ENCODE measurements around the gene FAS. TPM values are rescaled to one million over a fixed set of nuclear protein-coding genes. Genes with fewer than 3 reads are reported as not detected.

The FAS gene
- total RNA-seq, 4 donors from 2014 or later, result 17.8 to 60.2 (median 42.6) TPM

GRCh38 chr10:88978463-88978862 lies 12.1 kb upstream of the FAS start:
- DNase-seq (ENCODE audit: low spot score in 2 of 2), result no peak
- no peaks in the 10 kb centered on the region for H3K36me3 ChIP-seq
- H3K4me1 ChIP-seq, result peaks cover 43% of the 10 kb centered on the region
- no peaks in the 10 kb centered on the region for H3K27me3 ChIP-seq
- no peaks in the 10 kb centered on the region for H3K9me3 ChIP-seq
- TF ChIP-seq CTCF (IDR thresholded peaks at IDR 0.05) (no peak), POLR2AphosphoS5 (IDR thresholded peaks at IDR 0.05) (no peak), EP300 (IDR thresholded peaks at IDR 0.05) (no peak), POLR2A (IDR thresholded peaks at IDR 0.05) (no peak)
- H3K27ac ChIP-seq, result peak overlapping the region; percentile 45
- 92% methylated on average over 2 of the region's 2 CpGs for WGBS
- H3K4me3 ChIP-seq, result no peak overlapping the region

- DNase-seq (ENCODE audit: low spot score in 2 of 2), result no peak
- H3K27me3 ChIP-seq, result no peaks in the 10 kb centered on the region
- H3K36me3 ChIP-seq, result no peaks in the 10 kb centered on the region
- peak overlapping the region; percentile 47 for H3K27ac ChIP-seq
- TF ChIP-seq CTCF (IDR thresholded peaks at IDR 0.05) (no peak), POLR2A (IDR thresholded peaks at IDR 0.05) (no peak), POLR2AphosphoS5 (IDR thresholded peaks at IDR 0.05) (peak in 1 of 3 donors; percentile 55), EP300 (IDR thresholded peaks at IDR 0.05) (no peak)
- H3K4me1 ChIP-seq, result peaks cover 38% of the 10 kb centered on the region
- no peaks in the 10 kb centered on the region for H3K9me3 ChIP-seq
- WGBS, result 9% methylated on average over 5 of the region's 5 CpGs
- H3K4me3 ChIP-seq, result no peak overlapping the region
Measured at GRCh38 chr10:88979153-88979562, 11.4 kb upstream of the FAS start.

GRCh38 chr10:88979603-88980002 lies 11.0 kb upstream of the FAS start:
- H3K4me3 ChIP-seq, result no peak overlapping the region
- peaks cover 34% of the 10 kb centered on the region for H3K4me1 ChIP-seq
- DNase-seq (ENCODE audit: low spot score in 2 of 2), result no peak
- TF ChIP-seq POLR2A (IDR thresholded peaks at IDR 0.05) (no peak), CTCF (IDR thresholded peaks at IDR 0.05) (no peak), EP300 (IDR thresholded peaks at IDR 0.05) (no peak), POLR2AphosphoS5 (IDR thresholded peaks at IDR 0.05) (no peak)
- 67% methylated on average over 4 of the region's 4 CpGs for WGBS
- no peaks in the 10 kb centered on the region for H3K9me3 ChIP-seq
- no peaks in the 10 kb centered on the region for H3K36me3 ChIP-seq
- H3K27ac ChIP-seq, result peak overlapping the region; percentile 47
- no peaks in the 10 kb centered on the region for H3K27me3 ChIP-seq

GRCh38 chr10:88980247-88980646 lies 10.4 kb upstream of the FAS start:
- Histone ChIP-seq H3K36me3 (no peaks in the 10 kb centered on the region), H3K27ac (peak overlapping the region; percentile 47), H3K4me3 (no peak overlapping the region), H3K9me3 (no peaks in the 10 kb centered on the region), H3K27me3 (no peaks in the 10 kb centered on the region), H3K4me1 (peaks cover 30% of the 10 kb centered on the region)
- WGBS, result 59% methylated on average over 4 of the region's 4 CpGs
- no peak for DNase-seq (ENCODE audit: low spot score in 2 of 2)
- TF ChIP-seq EP300 (IDR thresholded peaks at IDR 0.05), result no peak
- no peak for TF ChIP-seq CTCF (IDR thresholded peaks at IDR 0.05)
- no peak for TF ChIP-seq POLR2A (IDR thresholded peaks at IDR 0.05)
- TF ChIP-seq POLR2AphosphoS5 (IDR thresholded peaks at IDR 0.05), result no peak

- Histone ChIP-seq H3K9me3 (no peaks in the 10 kb centered on the region), H3K36me3 (no peaks in the 10 kb centered on the region), H3K4me3 (no peak overlapping the region), H3K27me3 (no peaks in the 10 kb centered on the region), H3K27ac (peak overlapping the region; percentile 47), H3K4me1 (peaks cover 24% of the 10 kb centered on the region)
- no peak for TF ChIP-seq POLR2A (IDR thresholded peaks at IDR 0.05)
- no peak for TF ChIP-seq CTCF (IDR thresholded peaks at IDR 0.05)
- no peak for TF ChIP-seq EP300 (IDR thresholded peaks at IDR 0.05)
- TF ChIP-seq POLR2AphosphoS5 (IDR thresholded peaks at IDR 0.05), result no peak
- DNase-seq (ENCODE audit: low spot score in 2 of 2), result no peak
- WGBS, result 71% methylated on average over 4 of the region's 4 CpGs
Measured at GRCh38 chr10:88980800-88981199, 9.8 kb upstream of the FAS start.

Measured in suprapubic skin (tissue), 4 donors.